MV-4-11 (cell line): ENCODE data around the gene MTCH2.
"Not testable (repeated sequence)": the region's sequence is repeated elsewhere in the genome, so short reads cannot be mapped to it uniquely, and the experiment has no call there.

Experiments used
- DNase-seq: peaks from one replicate; lab custom pipeline; 2025; lab: John Stamatoyannopoulos, UW

Gene MTCH2

GRCh38 chr11:47636331-47636730, 6.0 kb downstream of the MTCH2 start:
- not testable (repeated sequence) for DNase-seq

- DNase-seq, result no peak
Observed at GRCh38 chr11:47631473-47631872, 10.9 kb downstream of the MTCH2 start.

GRCh38 chr11:47628026-47628425, 14.3 kb downstream of the MTCH2 start:
- DNase-seq, result no peak

GRCh38 chr11:47626234-47626633, 16.1 kb downstream of the MTCH2 start:
- no peak for DNase-seq

GRCh38 chr11:47620836-47621378, 21.5 kb downstream of the MTCH2 start:
- DNase-seq, result no peak

- DNase-seq, result peak; percentile 10
Observed at GRCh38 chr11:47617417-47617809, 24.9 kb downstream of the MTCH2 start.

GRCh38 chr11:47616726-47617416, 25.5 kb downstream of the MTCH2 start:
- peak; percentile 81 for DNase-seq

- DNase-seq, result no peak
Observed at GRCh38 chr11:47615249-47615648, 27.1 kb downstream of the MTCH2 start.

- DNase-seq, result peak; percentile 98
Observed at GRCh38 chr11:47611348-47611794, 31.0 kb downstream of the MTCH2 start.

- DNase-seq, result no peak
Observed at GRCh38 chr11:47609675-47610074, 32.7 kb downstream of the MTCH2 start.

GRCh38 chr11:47607380-47607779, 35.0 kb downstream of the MTCH2 start:
- no peak for DNase-seq

- no peak for DNase-seq
Observed at GRCh38 chr11:47606731-47607130, 35.6 kb downstream of the MTCH2 start.

- DNase-seq, result no peak
Observed at GRCh38 chr11:47605921-47606320, 36.4 kb downstream of the MTCH2 start.

- no peak for DNase-seq
Observed at GRCh38 chr11:47603295-47603694, 39.1 kb downstream of the MTCH2 start.

- no peak for DNase-seq
Observed at GRCh38 chr11:47599902-47600301, 42.5 kb downstream of the MTCH2 start.

GRCh38 chr11:47595967-47596366, 46.4 kb downstream of the MTCH2 start:
- no peak for DNase-seq

GRCh38 chr11:47595029-47595428, 47.3 kb downstream of the MTCH2 start:
- no peak for DNase-seq

- no peak for DNase-seq
Observed at GRCh38 chr11:47593934-47594855, 48.2 kb downstream of the MTCH2 start, which contains the start of gene C1QTNF4. Gene C1QTNF4 (minus strand): TSS chr11:47594411. CDS start chr11:47590810, 3,601 bp downstream.

GRCh38 chr11:47593492-47593933, 48.8 kb downstream of the MTCH2 start:
- DNase-seq, result no peak

GRCh38 chr11:47592970-47593369, 49.4 kb downstream of the MTCH2 start:
- no peak for DNase-seq

GRCh38 chr11:47592251-47592650, 50.1 kb downstream of the MTCH2 start:
- peak; percentile 47 for DNase-seq

GRCh38 chr11:47591764-47592163, 50.6 kb downstream of the MTCH2 start:
- DNase-seq, result peak; percentile 86
